HG03135 (cell line): ENCODE data around the gene HSD11B2.

Experiments
- ATAC-seq: cut with Tn5 transposase; IDR thresholded peaks from one replicate; pipeline ENCODE4 v1.9.1; 2021; ENCODE audit warnings: mild to moderate bottlenecking, moderate library complexity; ENCODE audit not compliant: unreplicated experiment

The HSD11B2 gene

DNA sequence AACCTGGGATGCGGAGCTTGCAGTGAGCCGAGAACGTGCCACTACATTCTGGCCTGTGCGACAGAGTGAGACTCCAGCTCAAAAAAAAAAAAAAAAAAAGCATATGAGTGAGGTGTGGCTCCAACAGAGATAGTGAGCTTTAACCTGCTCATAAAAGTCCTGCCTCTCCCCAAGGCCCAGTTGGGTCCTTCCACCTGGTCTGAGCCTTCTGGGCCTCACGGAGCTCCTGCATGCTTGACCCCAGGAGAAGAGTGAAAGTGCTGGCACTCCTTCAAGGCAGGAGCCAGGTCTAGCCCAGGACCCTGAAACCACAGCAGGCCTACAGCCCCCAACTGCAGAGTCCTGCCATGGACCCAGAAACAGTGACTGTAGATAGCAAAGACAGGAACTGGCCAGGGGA, 17.7 kb downstream of the HSD11B2 start:
- ATAC-seq: no peak

DNA sequence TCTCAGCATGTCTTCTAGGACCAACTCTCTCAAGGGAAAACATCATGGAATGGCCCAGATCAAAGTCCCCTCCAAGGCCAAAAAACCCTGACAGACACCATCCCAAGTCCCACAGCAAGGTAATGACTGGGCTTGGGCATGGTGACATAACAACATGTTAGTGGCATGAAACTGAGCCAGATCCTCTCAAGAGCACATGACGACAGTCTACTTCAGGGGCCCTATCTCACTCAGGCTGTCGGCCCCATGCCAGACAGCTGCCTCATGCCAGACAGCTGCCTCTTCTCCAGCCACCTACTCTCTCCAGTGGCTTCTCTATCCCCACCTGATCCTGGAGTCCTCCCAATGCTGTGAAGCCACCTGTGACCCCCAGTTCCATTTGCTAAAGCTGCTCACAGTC, 18.4 kb downstream of the HSD11B2 start:
- ATAC-seq: no peak

DNA sequence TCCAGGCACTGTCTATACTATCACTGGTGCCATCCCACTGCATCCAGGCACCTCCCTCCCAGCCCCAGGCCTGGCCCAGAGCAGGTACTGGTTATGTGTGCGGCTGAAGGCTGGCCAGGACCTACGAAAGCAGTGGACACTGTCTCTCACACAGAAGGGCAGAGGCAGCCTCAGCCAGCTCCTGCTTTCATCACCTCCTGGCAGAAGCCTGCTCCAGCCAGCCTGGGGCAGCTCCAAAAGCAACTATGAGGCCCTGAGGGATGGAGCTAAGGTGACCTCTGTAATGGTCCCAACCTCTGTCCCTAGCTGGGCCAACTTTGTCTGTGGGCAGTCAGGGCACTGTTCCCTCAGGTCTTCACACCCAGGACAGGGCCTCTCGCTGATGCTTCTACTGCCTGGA, 18.8 kb downstream of the HSD11B2 start:
- no peak for ATAC-seq

DNA sequence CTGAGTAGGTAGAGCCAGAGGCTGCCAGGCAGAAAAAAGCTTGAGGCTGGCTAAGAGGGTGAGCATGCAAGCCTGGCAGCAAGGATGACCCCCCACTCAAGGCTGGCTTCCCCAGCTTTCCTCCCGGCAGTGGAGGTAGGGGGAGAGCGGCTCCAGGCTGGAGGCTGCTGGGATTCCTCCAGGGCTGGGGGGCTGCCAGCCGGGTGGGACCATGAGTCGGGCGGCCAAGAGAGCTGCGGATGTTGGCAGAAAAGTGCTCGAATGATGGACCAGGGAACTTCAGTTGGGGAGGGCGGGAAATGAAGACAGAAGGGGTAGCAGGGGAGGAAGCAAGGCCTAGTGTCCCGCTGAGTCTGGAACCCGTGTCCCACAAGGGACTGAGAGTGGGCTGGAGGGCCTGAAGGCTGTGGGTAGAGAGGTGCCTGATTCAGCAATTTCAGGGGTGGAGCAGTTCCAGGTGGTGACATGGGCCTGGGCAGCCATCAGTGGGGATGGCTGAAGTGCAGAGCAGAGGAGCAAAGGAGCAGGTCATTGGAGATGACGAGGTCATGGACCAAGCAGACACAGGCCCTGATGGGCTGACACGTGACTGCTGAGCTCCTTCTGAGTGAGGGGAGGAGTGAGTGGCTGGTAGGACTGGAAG, 20.3 kb downstream of the HSD11B2 start:
- no peak for ATAC-seq

DNA sequence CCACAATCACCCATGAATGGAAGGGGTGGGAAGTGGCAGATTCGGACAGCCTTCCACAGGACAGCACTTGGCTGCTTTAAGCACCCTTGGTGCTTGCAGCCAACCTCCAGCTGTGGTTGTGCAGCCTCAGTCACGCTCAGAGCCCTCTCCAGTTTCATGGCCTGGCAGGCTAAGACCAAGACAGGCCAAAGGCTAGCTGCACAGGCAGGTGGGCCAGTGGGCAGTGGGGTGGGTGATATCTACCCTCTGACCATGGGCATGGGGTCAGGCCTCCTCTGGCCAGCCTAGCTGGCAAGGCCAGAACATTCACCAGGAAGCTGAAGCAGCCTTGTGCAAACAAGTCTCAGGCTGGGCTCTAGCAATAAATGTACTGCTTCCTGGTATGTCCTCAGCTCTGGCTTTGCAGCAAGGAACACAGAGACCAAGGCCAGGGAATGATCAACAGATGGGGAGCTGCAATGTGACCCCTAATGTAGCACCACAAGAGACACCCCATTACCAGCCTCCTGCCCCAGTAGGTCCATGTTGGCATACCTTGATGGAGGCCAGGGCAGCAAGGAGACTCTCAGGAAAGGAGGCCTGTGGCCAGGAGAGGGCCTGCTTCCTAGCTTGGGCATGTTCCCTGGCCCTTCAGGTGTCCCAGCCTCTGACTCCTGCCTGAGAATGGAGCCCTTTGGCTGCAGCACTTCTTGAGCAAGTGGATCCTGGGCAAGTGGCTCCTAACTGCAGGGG, 20.9 kb downstream of the HSD11B2 start:
- ATAC-seq: no peak

DNA sequence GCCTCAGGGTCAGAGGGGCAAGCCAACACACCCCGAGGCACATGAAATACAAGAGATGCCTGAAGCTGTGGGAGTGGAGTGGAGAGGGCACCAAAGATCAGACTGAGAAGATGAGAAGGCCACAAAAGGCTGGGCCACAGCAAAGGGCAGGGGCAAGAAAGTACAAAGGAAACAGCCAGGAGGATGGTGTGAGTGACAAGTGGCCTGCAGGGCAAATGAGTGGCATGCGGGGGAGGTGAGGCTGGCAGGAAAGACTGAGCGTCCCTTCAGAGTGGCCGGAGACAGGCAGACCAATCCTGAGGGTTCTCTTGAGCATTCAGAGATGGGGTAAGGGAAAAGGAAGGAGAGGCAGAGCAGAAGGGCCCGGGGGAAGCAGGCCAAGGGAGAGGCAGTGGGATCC, 23.2 kb downstream of the HSD11B2 start:
- no peak for ATAC-seq

DNA sequence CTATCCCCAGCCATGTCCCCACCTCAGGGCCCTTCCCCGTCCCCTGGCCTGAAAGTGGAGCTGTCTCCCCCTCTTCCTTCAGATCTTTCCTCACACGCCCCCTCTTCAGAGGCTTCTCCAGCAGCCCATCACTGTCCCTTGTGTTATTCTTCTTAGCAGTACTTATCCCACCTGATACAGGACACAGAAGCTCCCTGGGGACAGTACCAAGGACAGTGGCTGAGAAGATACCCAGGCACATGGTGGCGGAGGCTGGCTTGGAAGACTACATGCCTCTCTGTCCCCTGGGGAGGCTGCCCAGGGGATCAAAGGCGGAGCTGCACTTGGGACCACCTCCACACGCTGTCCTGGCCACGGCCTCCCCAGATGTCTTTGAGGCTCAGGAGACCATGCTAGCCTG, 23.9 kb downstream of the HSD11B2 start:
- ATAC-seq: no peak

DNA sequence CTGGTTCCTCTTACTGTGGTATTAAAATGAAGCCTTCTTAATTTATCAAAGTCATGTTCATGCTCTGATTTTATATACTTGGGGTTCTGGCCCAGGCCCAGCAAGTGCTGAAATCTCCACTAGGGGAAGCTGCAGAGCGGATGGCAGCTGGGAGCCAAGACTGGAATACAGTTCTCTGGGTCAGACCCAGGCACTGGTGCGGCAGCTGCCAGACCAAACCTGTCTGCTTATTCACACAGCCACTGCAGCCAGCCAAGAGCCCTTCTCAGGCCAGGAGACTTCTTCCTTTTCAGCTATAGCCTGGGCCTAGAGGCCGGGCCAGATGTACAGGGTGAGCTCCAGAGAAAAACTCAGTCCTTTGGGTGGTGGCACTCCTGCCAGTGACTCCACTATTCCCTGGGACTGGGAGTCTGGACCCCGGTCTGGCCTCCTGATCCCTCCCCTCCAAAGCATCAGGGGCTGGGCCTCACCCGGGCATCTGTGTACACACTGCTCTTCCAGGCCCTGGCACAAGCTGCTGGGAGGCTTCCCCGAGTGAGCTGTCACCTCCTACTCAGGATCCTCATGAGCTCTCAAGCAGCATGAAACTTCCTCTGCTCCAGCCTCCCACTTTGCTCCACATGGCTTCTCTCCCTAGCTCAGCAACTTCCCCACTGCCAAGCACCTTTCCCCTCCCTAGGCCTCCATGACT, 25.6 kb downstream of the HSD11B2 start:
- ATAC-seq: no peak

DNA sequence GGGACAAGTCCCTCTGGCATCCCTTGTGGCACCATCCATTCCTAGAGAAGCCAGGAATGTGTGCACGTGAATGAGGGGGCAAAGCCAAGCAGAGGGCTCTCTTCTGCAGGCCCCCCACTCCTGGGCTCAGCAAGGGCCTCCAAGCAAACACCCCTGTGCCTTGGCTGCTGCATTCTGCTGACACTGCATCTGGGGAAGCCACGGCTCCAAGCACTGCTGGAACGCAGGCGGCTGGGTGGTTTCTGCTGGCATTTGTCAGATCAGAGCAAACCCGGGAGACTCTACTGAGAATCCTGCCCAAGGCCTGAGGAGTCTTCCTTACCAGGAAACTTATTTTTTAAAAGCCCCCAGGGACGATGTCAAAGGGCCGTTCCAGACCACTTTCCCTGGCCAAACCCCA, 26.7 kb downstream of the HSD11B2 start:
- ATAC-seq: no peak

DNA sequence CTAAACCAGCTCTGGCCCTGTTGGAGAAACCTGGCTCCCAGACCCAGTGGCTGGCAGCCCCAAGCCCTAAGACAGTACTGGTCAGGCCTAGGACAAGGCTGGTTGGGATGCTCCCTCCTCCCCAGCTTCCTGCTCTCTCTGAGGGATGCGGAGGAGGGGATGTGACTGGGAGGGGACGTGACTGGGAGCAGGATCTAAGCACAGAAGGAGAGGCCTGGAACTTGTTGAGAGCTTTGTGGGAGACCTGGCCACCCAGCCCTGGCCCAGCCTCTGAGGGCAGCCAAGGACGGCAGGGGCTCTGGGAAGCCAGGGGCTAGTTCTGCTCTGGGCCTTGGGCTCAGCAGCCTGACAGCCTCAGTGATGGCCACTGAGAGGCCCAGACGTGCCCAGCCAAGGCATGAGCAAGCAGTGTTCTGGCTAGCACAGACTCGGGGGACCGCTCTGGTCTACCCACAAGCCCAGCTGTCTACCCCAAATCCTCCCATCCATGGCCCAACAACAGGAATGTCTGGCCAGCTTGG, 27.3 kb downstream of the HSD11B2 start:
- no peak for ATAC-seq

DNA sequence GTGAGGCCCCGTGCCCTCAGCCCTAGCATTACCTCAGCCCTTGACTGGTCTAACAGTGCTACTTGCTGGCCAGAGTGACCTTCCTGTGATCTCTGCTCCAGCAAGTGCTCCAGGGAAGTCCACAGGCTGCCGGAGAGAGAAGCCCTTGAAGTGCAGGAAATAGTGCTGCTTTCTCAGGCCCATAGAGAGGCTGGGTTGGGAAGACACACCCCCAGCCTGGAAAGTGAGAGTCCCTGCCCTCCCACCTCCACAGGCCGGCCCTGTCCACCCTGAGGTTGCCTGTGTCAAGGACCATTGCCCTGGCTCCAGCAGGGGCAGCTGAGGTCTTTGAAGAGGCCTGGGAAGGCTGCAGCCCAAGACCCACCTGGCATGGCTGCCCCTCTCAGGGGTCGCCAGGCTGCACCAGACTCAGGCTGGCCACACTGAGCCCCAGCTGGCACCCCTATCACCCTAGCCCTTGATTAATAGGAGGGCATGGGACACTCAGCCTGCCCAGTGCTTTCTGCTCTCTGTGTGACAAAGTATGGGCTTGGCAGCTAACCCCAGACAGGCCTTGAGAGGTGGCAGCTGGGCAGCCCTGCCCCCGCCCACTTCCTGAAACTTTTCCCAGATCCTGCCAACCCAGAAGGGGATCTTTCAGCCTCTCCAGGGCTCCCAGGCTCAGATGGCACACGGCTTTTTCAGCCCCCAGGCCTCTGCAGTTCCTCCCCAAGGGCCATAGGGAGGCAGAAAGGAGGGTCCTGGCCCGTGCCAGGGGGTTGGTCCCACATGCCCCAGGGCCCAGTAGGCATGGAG, 28.3 kb downstream of the HSD11B2 start:
- ATAC-seq: no peak

DNA sequence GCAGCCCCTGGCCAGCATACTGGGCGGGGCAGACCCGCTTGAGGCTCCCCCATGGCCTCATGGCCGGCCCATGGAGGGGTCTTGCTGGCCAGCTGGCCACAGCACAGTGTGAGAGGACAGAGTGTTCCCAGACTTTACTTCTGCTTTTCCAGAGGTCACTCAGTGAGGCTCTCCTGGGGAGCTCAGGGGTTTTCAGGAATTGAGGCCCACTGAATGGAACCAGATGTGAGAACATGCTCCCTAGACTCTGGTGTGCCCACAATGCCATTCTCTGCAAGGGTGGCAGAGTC, 28.9 kb downstream of the HSD11B2 start:
- no peak for ATAC-seq

DNA sequence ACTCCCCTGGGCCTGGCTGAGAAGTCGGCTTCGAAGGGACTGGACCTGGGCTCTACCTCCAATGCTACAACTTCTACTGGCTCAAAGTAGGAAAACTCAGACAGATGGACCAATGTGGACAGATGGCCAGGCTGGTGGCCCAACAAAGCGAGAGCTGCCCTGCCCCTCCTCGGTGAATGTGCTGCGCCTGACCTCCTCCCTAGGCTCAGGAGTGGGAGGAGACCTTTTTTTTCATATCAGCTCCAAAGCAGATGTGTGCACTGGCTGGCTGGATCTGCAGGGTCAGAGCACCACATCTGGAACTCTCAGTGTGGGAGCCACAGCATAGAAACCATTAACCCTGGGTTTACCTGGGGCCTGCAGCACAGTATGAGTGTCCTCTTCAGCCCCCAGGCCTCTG, 29.2 kb downstream of the HSD11B2 start:
- no peak for ATAC-seq

DNA sequence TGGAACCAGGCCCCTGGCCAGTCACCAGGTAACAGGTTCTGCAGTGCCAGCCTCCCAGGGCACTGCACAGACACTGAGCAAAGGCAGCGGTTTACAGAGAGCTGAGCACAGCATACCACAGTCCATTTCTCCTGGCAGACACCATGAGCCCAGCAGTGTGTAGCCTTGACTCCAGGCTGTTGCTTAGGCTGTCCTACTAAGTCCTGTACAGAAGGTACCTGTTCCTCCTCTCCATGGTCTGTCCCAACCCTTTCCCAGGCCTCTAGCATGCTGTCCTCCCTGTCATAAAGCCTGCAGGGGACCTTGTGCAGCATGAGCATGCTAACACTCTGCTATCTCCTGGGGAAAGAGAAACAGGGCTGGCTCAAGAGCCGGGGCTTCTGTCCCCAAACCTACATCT, 30.0 kb downstream of the HSD11B2 start:
- ATAC-seq: no peak

DNA sequence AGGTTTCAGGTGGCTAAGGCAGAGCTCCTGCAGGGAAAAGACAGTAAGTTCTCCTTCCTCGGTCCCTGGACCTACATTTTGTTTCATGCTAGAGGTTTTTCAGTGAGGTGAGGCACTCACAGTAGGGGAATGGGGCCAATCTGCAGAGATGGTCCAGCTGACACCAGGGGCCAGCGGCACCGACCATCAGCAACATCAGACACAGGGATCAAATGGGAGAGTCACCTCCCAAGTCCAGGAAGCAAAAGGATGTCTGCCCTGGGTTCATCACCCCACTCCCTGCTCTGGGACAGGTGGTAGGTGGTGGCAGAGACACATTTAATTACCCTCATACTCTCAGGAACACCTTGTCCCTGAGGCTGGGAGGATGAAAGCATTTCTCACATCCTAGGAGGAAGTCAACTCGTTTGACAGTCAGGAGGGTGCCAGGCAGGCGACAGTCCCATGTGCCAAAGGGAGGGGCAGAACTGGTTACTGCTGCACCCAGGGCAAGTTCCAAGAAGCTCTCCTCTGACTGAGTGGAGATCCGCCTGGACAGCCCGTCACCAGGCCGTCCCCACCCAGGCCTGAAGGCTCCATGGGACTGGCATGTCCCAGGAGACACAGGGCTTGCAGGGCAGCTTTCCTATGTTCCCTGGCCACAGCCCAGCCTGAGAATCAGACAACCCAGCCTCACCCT, 30.8 kb downstream of the HSD11B2 start:
- no peak for ATAC-seq

DNA sequence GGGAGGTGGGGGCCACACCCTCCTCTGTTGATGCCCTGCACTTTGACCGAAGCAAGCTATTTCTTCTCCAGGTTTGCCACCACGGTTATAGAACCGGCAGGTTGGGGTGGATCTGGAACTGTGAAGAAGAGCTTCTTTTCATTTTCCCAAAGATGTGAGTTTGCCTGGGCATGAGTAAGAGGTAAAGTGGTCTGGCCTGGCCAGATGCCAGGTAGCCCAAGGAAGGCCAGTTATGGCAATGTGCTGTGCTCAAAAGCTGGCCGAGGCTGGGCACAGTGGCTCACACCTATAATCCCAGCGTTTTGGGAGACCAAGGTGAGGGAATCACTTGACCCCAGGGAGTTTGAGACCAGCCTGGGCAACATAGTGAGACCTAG, 31.3 kb downstream of the HSD11B2 start:
- no peak for ATAC-seq

DNA sequence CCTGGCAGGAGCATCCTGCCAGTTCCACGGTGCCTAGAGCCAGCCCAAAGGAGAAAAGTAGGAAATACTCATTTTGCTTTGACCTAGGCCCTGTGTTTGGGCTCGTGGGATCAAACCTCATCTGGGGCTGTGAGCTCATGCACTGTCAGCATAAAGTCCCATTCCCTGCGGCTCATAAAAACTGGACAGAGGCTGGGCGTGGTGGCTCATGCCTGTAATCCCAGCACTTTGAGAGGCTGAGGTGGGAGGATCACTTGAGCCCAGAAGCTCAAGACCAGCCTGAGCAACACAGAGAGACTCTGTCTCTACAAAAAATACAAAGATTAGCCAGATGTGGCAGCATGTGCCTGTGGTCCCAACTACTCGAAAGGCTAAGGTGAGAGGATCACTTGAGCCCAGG, 32.1 kb downstream of the HSD11B2 start:
- no peak for ATAC-seq

DNA sequence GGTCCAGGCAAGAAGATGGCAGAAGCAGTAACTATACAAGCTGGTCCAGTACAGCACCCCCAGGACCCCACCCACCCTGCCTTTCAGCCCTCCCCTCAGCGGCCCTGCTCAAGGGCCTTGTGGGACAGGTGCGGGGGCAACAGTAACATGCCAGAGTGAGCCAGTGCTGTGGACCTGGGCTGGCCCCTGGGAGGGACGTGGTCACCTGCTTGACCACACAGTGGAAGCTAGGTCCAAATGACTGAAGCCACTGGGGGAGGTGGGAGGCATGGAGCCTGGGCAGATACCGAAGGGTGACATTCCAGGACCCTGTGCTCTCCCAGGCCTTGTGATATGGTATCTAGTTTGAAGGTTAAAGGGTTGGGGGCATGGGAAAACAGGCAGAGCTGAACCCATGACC, 32.8 kb downstream of the HSD11B2 start:
- ATAC-seq: no peak

DNA sequence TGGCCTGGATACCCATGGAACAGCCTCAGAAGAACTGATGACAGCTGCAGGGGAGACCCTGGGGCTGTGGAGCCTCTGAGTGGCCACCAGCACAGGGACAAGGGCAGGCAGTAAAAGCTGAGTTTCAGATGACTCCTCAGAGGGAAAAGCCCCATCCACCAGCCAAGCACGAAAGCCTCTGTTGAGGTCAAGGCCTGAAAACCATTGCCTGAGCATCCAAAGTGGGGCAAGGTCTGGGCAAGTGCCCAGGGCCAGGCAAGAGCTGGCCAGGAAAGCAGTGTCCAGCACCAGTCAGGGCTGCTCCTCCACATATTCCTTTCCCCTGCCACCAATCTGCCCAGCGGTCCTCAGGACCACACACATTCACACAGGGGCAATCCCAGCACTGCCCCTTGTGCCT, 33.6 kb downstream of the HSD11B2 start:
- ATAC-seq: no peak

DNA sequence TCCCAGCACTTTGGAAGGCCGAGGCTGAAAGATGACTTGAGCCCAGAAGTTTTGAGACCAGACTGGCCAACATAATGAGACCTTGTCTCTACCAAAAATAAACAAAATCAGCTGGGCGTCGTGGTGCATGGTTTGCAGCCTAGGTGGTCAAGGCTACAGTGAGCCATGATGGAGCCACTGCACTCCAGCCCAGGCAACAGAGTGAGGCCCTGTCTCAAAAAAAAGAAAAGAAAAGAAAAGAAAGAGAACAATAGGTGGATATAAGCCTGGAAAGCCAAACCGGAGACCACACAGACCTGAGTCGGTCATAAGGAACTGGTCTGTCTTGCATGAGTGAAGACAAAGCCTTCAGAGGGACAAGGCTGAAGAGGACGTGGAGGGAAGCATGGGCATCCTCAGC, 35.7 kb downstream of the HSD11B2 start:
- ATAC-seq: no peak

DNA sequence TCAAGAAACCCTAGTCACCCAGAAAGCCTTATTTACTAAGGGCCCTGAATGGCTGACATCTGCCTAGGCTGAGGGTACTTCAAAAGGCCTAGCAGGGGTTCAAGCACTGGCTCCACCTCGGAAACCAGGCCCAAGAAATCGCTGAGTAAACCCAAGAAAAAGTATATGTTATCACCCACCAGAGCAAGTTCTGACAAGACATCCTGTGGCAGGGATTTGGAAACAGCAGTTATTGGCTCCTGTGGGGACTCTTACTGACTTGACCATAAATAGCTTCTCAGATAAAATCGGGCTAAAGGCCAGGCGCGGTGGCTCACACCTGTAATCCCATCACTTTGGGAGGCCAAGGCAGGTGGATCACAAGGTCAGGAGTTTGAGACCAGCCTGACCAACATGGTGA, 37.8 kb downstream of the HSD11B2 start:
- ATAC-seq: no peak
